GM08714 (cell line): Measurements from ENCODE around the gene LONP2.

Experiments
- H3K4me3 ChIP-seq: fragments of 200-500 bp; sonication (Bioruptor generic); 2 replicates; pipeline ENCODE4 v1.5.1; 2014; ENCODE audit warnings: mild to moderate bottlenecking, low read length, inconsistent platforms
- ZNF274 ChIP-seq: IDR thresholded peaks from 2 replicates; pipeline ENCODE4 v1.6.1; 2012; ENCODE audit warnings: mild to moderate bottlenecking, low read depth, low read length

The LONP2 gene

GRCh38 chr16:48323783-48324775 is 80.0 kb downstream of the LONP2 start:
- no peak overlapping the region for H3K4me3 ChIP-seq
- TF ChIP-seq ZNF274: no peak

DNA sequence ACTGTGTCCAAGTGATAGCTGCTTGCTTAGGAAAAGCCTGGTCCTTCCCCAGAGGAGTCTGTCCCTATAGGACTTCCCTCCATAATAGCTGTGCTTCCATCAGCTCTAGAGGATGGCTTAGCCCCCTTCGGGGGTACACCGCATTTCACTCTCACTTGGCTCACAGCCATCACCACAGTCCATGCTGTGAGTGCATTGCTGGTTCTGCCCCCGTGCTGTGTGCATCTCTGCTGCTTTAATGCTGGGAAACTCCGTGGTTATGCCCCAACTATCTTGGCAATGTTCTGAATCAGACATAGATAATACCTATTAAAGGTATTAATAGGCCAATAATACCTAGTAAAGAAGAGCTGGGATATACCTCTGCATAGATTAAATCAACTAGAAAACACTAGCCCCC is 82.8 kb downstream of the LONP2 start:
- TF ChIP-seq ZNF274: no peak
- H3K4me3 ChIP-seq: no peak overlapping the region

GRCh38 chr16:48329138-48329537 is 85.0 kb downstream of the LONP2 start:
- no peak overlapping the region for H3K4me3 ChIP-seq
- no peak for TF ChIP-seq ZNF274

GRCh38 chr16:48330189-48330840 is 86.2 kb downstream of the LONP2 start:
- TF ChIP-seq ZNF274: no peak

GRCh38 chr16:48330841-48331192 is 86.7 kb downstream of the LONP2 start:
- no peak overlapping the region for H3K4me3 ChIP-seq
- TF ChIP-seq ZNF274: no peak

More at GRCh38 chr16:48330189-48330840, 86.2 kb downstream of the LONP2 start:
- H3K4me3 ChIP-seq: no peak overlapping the region

DNA sequence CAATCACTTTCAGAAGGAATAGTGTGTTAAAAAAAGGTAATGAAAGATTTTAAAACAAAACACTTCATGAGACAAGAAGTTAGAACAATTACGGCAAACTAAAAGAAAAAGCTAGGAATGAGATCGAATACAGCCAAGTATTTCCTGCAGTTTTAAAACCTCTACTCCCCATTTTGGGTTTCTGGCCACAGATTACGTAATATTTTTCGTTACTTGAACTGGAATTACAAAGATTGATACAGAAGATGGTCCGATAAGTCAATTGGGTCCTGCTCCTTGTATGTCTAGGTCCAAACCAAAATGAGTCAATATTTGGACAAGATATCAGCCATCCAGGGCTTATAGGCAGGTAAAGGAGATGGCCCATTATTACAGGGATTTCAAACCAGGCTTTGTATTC is 88.9 kb downstream of the LONP2 start:
- no peak overlapping the region for H3K4me3 ChIP-seq
- TF ChIP-seq ZNF274: no peak

GRCh38 chr16:48334325-48334724 is 90.2 kb downstream of the LONP2 start:
- no peak overlapping the region for H3K4me3 ChIP-seq
- no peak for TF ChIP-seq ZNF274

GRCh38 chr16:48335961-48336360 is 91.9 kb downstream of the LONP2 start:
- H3K4me3 ChIP-seq: no peak overlapping the region
- TF ChIP-seq ZNF274: no peak

GRCh38 chr16:48340054-48340453 is 96.0 kb downstream of the LONP2 start:
- no peak for TF ChIP-seq ZNF274
- H3K4me3 ChIP-seq: no peak overlapping the region

DNA sequence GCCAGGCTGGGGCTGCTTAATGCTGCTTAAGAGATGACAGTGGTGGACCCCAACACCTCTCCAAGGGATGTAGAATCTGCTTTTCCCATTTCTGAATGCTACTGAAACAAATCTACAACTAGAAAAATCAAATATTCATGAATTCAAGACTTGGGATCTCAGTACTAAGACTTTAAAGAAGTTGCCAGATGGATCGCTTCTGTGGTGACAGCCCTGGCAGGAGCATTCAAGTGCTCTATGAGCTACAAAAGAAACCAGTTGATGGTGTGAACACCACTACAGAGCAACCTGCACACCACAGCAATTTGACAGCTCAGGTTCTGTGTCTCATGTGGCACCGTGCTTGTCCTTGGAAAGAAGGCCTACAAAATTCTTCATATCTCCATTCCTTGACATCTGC is 98.5 kb downstream of the LONP2 start:
- TF ChIP-seq ZNF274: no peak
- no peak overlapping the region for H3K4me3 ChIP-seq

DNA sequence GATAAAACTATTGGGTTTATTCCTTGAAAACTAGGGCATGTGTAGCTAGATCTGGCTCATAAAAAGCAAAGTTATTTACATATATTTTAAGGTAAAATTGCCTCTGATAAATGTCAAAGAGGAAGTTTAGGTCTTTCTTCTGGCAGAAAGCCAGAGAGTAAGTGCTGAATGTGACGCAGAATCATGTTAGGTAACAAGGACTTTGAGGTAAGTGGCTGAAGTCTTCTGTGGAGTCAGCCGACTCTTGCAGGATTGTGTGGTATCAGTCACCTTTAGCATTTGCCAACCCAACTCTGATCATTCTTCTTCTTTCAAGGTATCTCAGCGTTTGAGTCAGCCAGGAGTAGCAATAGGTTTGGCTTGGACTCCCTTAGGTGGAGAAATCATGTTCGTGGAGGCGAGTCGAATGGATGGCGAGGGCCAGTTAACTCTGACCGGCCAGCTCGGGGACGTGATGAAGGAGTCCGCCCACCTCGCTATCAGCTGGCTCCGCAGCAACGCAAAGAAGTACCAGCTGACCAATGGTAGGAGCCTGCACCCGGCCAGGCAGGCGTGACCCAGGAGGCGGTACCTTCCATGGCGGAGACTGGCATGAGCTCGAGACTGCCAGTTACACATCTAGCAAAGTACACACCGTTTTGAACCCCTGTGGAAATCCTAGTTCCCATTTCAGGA is 103.2 kb downstream of the LONP2 start:
- no peak overlapping the region for H3K4me3 ChIP-seq
- TF ChIP-seq ZNF274: no peak

DNA sequence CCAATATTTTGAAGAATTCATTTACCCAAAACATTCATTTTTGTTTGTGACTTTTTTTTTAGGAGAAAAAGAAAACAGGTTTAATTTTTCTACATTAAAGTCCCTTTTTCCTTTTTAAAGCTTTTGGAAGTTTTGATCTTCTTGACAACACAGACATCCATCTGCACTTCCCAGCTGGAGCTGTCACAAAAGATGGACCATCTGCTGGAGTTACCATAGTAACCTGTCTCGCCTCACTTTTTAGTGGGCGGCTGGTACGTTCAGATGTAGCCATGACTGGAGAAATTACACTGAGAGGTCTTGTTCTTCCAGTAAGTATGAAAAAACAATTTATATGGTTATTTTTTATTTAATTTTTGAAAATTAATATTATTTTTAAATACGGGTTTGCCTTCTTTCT is 103.9 kb downstream of the LONP2 start:
- no peak overlapping the region for H3K4me3 ChIP-seq
- TF ChIP-seq ZNF274: no peak

GRCh38 chr16:48350736-48351135 is 106.6 kb downstream of the LONP2 start:
- no peak for TF ChIP-seq ZNF274
- H3K4me3 ChIP-seq: no peak overlapping the region

DNA sequence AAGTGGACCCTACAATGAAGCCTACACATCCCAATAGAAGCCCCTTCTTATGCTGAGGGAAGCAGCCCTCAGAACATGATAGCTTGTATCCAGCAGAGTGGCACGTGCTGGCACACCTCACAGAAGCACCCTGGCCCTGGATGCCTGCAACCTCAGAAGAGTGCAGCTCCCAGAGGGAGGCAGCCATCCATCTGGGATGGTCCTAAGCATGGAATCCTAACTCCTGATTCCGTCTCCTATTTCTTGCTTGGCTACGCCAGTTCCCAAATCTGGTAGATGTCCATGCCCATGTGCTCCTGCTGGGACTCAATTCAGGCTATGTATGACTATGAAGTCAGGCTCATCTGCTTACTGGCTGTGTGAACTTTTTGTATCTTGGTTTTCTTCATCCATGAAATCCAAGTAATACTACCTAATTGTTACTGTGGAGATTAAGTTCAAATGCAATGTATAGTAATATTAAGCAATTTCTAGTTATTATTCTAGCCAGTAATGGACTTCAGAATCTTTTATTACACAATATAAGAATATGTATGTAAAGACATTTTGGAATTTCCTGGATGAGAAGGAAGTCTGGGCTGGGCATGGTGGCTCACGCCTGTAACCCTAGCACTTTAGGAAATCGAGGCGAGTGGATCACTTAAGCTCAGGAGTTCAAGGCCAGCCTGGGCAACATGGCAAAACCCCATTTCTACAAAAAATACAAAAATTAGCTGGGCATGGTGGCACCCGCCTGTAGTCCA is 108.7 kb downstream of the LONP2 start:
- TF ChIP-seq ZNF274: no peak
- no peak overlapping the region for H3K4me3 ChIP-seq
